Gastrocnemius medialis (tissue), 4 donors: ENCODE data around the gene CCDC178. TPM values are rescaled to one million over a fixed set of nuclear protein-coding genes. Genes with fewer than 3 reads are reported as not detected.
"Not testable (repeated sequence)": the region's sequence is repeated elsewhere in the genome, so short reads cannot be mapped to it uniquely, and the experiment has no call there.

Experiments used
- ATAC-seq, 2 donors: fragments of 150-250 bp; one replicate each; pipeline ENCODE4 v1.9.1; 2016
- DNase-seq, 2 donors: peaks; one replicate each; pipeline ENCODE4 v3.0.0-alpha.2; 2019
- H3K27ac ChIP-seq, 4 donors: fragments of 200-600 bp; sonication (generic); 1 replicate in 1 of 4; 2 replicates in 3 of 4; pipeline ENCODE4 v1.5.1; 2016 to 2018; ENCODE audit warnings: mild to moderate bottlenecking in 2 of 4, moderate library complexity in 1 of 4
- H3K27me3 ChIP-seq, 3 donors: fragments of 200-600 bp; sonication (generic) in 2 of 3; 1 replicate in 1 of 3; 2 replicates in 2 of 3; pipeline versions ENCODE4 v1.5.1 to v1.6.0; 2016 to 2019; ENCODE audit warnings: mild to moderate bottlenecking in 1 of 3, moderate library complexity in 1 of 3
- H3K36me3 ChIP-seq, 2 donors: fragments of 200-600 bp; sonication (generic) in 1 of 2; one replicate each; pipeline ENCODE4 v1.5.1; 2017 to 2018
- H3K4me1 ChIP-seq, 2 donors: fragments of 200-600 bp; sonication (generic) in 1 of 2; one replicate each; pipeline ENCODE4 v1.5.1; 2016 to 2017; ENCODE audit warnings: mild to moderate bottlenecking in 2 of 2
- H3K4me3 ChIP-seq, 4 donors: fragments of 200-600 bp; sonication (generic) in 3 of 4; 1 replicate in 1 of 4; 2 replicates in 3 of 4; pipeline ENCODE4 v1.5.1; 2016 to 2019; ENCODE audit warnings: mild to moderate bottlenecking in 2 of 4
- H3K9me3 ChIP-seq, 3 donors: fragments of 200-600 bp; sonication (generic) in 2 of 3; 1 replicate in 1 of 3; 2 replicates in 2 of 3; pipeline ENCODE4 v1.5.1; 2016 to 2019
- CTCF ChIP-seq, 5 experiments: fragments of 450-650 bp in 3 of 5; fragments of 200-600 bp in 2 of 5; sonication (generic) in 2 of 5; IDR thresholded peaks in 4 of 5; conservative IDR thresholded peaks in 1 of 5; 1 replicate in 4 of 5; 2 replicates in 1 of 5; pipeline ENCODE4 v1.5.1; 2016 to 2019; ENCODE audit warnings: antibody characterized with exemption in 5 of 5, mild to moderate bottlenecking in 3 of 5, moderate library complexity in 3 of 5
- POLR2A ChIP-seq, 2 donors: fragments of 450-650 bp; IDR thresholded peaks; one replicate each; pipeline ENCODE4 v1.6.1; 2017; ENCODE audit warnings: antibody characterized with exemption in 2 of 2, mild to moderate bottlenecking in 2 of 2, moderate library complexity in 2 of 2
- in situ Hi-C, 4 donors: fragments of 200-750 bp; cut with MboI; loops; one replicate each; pipeline versions ENCODE4 v1.15.0 to v1.8.0; 2017; ENCODE audit warnings: low sequenced_read_pairs in 4 of 4
- intact Hi-C: fragments of 100-400 bp; cut with DNase I; formaldehyde crosslinking; loops from one replicate; pipeline ENCODE4 v1.15.1; 2023; ENCODE audit warnings: low total_unique reads
- total RNA-seq, 4 donors: library from RNA; depleted of rRNA; stranded (reverse); fragments of >200 nt; gene quantifications; one replicate each; pipeline versions ENCODE4 v1.1.0 to v1.2.3, GENCODE V29; 2016

CCDC178 gene
- total RNA-seq, 4 donors from 2014 or later = 0.35 TPM; not detected in 3

DNA sequence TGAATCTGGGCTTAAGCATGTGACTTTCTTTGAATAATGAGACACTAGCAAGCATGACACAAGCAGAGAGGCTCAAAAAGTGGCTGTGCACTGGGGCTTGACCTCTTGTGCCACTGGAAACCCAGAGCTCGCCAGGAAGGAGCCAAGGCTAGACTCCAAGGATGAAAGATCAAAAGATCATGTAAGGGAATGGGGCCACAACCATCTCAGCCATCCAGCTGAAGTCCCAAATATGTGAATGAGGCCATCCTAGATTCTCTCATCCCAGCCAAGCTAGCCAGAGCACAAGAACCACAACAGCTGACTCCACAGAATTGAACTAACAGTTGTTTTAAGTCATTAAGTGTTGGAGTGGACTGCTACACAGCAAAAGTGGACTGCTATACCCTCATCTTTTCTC, 288.1 kb downstream of the CCDC178 start:
- Histone ChIP-seq H3K27me3 (no peaks in the 10 kb centered on the region), H3K36me3 (no peaks in the 10 kb centered on the region), H3K4me3 (no peak overlapping the region), H3K27ac (no peak overlapping the region), H3K9me3 (no peaks in the 10 kb centered on the region), H3K4me1 (no peaks in the 10 kb centered on the region)
- in situ Hi-C loops = no loop called here
- ATAC-seq (no peak), DNase-seq (no peak)
- intact Hi-C loops = no loop called here
- no peak for TF ChIP-seq POLR2A (IDR thresholded peaks at IDR 0.05)
- no peak for TF ChIP-seq CTCF (IDR thresholded peaks at IDR 0.05 in 4 of 5, conservative IDR thresholded peaks at IDR 0.05 in 1 of 5)

DNA sequence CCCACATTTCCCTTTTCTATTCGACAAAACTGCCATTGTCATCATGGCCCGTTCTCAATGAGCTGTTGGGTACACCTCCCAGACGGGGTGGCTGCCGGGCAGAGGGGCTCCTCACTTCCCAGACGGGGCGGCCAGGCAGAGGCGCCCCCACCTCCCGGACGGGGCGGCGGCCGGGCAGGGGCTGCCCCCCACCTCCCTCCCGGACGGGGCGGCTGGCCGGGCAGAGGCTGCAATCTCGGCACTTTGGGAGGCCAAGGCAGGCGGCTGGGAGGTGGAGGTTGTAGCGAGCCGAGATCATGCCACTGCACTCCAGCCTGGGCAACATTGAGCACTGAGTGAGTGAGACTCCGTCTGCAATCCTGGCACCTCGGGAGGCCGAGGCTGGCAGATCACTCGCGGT, 292.7 kb downstream of the CCDC178 start:
- ATAC-seq, H3K36me3 ChIP-seq, H3K27ac ChIP-seq, H3K4me1 ChIP-seq, H3K9me3 ChIP-seq, H3K4me3 ChIP-seq, intact Hi-C loops, DNase-seq, in situ Hi-C loops, H3K27me3 ChIP-seq: not testable (repeated sequence)

DNA sequence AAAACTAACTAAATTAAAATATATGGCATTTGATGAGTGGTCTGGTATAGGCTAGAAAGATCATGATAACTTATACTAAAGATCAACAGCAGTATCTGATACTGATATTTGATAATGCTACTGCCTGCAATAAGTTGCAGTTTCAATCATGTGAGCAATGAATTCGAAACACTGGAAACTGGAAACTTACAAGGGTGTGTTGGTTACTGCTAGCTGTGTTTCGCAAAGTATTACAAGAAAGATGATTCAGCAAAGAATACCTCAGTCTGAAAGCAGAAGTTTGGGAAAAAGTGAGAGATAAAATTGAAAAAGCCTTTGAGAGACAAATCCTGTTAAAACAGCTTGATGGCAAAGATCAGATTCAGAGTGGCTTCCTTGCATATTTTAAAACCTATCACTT, 294.5 kb downstream of the CCDC178 start:
- DNase-seq = no peak
- TF ChIP-seq CTCF (IDR thresholded peaks at IDR 0.05 in 4 of 5, conservative IDR thresholded peaks at IDR 0.05 in 1 of 5) (no peak), POLR2A (IDR thresholded peaks at IDR 0.05) (no peak)

DNA sequence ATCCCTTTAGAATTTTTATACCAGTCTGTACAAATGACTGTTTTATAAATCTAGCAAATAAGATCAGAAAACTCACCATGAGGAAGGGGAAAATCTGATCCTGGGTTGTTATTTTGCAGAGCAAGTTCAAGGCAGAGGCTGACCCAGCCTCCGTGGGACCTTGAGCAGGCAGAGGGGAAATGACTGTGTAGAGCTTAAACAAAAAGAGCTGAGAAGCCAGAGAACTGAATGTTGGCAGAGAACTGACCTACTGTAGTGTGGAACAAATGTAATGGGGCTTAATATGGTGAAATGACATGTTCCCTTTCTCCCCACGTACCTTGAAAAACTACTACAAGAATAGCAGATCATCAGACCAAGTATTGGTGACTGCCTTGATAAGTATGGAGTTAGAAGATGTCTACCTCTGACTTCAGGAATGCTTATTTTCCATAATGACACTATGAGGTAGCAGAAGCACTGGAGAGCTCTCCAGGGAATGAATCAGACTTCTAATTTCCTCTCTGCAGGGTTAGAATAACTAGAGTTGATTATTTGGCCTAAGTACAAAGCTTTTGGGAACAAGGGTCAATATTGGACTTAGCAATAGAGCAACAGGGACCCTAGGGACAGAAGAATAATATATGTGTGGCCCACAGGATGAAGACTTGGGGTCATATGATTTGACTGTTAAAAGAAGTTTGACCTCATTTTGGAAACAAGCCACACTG, 304.4 kb downstream of the CCDC178 start:
- no peak for DNase-seq
- intact Hi-C loops = no loop called here
- no peaks in the 10 kb centered on the region for H3K4me1 ChIP-seq
- TF ChIP-seq POLR2A (IDR thresholded peaks at IDR 0.05) (no peak), CTCF (IDR thresholded peaks at IDR 0.05 in 4 of 5, conservative IDR thresholded peaks at IDR 0.05 in 1 of 5) (no peak)
- no peaks in the 10 kb centered on the region for H3K9me3 ChIP-seq
- ATAC-seq = no peak
- H3K4me3 ChIP-seq = no peak overlapping the region
- no peaks in the 10 kb centered on the region for H3K27me3 ChIP-seq
- H3K27ac ChIP-seq = no peak overlapping the region
- in situ Hi-C loops = no loop called here
- no peaks in the 10 kb centered on the region for H3K36me3 ChIP-seq

More for the DNA sequence above, 294.5 kb downstream of the CCDC178 start:
- intact Hi-C loops (no loop called here), in situ Hi-C loops (no loop called here)
- H3K9me3 ChIP-seq = no peaks in the 10 kb centered on the region
- no peak overlapping the region for H3K27ac ChIP-seq
- no peak overlapping the region for H3K4me3 ChIP-seq
- no peaks in the 10 kb centered on the region for H3K4me1 ChIP-seq
- no peak for ATAC-seq
- H3K36me3 ChIP-seq = no peaks in the 10 kb centered on the region
- no peaks in the 10 kb centered on the region for H3K27me3 ChIP-seq

GRCh38 chr18:33132657-33133056, 307.9 kb downstream of the CCDC178 start:
- H3K27me3 ChIP-seq = no peaks in the 10 kb centered on the region
- intact Hi-C loops = no loop called here
- no peaks in the 10 kb centered on the region for H3K36me3 ChIP-seq
- in situ Hi-C loops = no loop called here
- DNase-seq = no peak
- H3K9me3 ChIP-seq = no peaks in the 10 kb centered on the region
- no peak for TF ChIP-seq POLR2A (IDR thresholded peaks at IDR 0.05)
- no peak for TF ChIP-seq CTCF (IDR thresholded peaks at IDR 0.05 in 4 of 5, conservative IDR thresholded peaks at IDR 0.05 in 1 of 5)
- ATAC-seq = no peak
- H3K4me1 ChIP-seq = no peaks in the 10 kb centered on the region
- H3K4me3 ChIP-seq = no peak overlapping the region
- H3K27ac ChIP-seq = no peak overlapping the region
